ENCODE data around the gene C15orf40. TPM values are rescaled to one million over a fixed set of nuclear protein-coding genes. Genes with fewer than 3 reads are reported as not detected.

Gene C15orf40
- total RNA-seq, 2 experiments from 2014 or later: 7.4 to 11.0 TPM

DNA sequence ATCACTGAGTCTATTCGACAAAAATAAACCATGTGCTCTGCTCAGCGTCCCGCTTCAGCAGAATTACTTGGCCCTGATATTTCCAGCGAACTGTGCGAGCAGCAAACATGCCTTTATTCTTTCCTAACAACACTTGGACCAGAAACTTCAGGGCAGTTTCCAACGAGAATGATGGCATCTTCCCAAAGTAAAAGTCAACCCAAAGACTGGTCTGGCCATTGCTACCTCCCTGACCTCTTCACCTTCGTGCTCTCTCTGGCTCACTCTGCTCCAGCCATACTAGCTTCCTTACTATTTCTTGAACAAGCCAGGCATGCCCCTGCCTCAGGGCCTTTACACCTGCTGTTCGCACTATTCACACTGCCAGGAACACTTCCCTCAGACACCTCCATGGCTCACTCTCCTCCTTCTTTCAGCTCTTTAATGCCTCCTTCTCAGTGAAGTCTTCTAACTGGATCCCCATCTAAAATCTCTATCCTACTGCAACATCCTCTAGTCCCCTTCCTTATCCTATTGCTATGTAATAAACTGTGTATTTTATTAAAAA lies 65.2 kb downstream of the C15orf40 start:
- H3K4me3 Mint-ChIP-seq: no peak overlapping the region
- no peaks in the 10 kb centered on the region for H3K4me1 Mint-ChIP-seq (ENCODE audit: low read depth)
- ChIA-PET POLR2A (no interaction called here), CTCF (no interaction called here)
- H3K36me3 ChIP-seq (ENCODE audit: insufficient read depth, low read length): no peaks in the 10 kb centered on the region
- TF ChIP-seq, protein P1, sequence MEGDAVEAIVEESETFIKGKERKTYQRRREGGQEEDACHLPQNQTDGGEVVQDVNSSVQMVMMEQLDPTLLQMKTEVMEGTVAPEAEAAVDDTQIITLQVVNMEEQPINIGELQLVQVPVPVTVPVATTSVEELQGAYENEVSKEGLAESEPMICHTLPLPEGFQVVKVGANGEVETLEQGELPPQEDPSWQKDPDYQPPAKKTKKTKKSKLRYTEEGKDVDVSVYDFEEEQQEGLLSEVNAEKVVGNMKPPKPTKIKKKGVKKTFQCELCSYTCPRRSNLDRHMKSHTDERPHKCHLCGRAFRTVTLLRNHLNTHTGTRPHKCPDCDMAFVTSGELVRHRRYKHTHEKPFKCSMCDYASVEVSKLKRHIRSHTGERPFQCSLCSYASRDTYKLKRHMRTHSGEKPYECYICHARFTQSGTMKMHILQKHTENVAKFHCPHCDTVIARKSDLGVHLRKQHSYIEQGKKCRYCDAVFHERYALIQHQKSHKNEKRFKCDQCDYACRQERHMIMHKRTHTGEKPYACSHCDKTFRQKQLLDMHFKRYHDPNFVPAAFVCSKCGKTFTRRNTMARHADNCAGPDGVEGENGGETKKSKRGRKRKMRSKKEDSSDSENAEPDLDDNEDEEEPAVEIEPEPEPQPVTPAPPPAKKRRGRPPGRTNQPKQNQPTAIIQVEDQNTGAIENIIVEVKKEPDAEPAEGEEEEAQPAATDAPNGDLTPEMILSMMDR (IDR thresholded peaks at IDR 0.05): no peak
- no peak for ATAC-seq (ENCODE audit: poor library complexity)
- H3K9me3 ChIP-seq (ENCODE audit: control insufficient read depth in 1 of 2, insufficient read depth in 1 of 2, low read length in 2 of 2): no peaks in the 10 kb centered on the region
- H3K27me3 ChIP-seq (ENCODE audit: control insufficient read depth in 1 of 2, insufficient read depth in 2 of 2, low read length in 2 of 2): peaks cover 16 to 25% of the 10 kb centered on the region in 2 experiments
- H3K27ac ChIP-seq (ENCODE audit: low read depth in 1 of 2, low read length in 2 of 2): no peak overlapping the region
- H3K4me3 ChIP-seq (ENCODE audit: low read length): no peak overlapping the region
- no peak for DNase-seq
- H3K4me1 ChIP-seq (ENCODE audit: insufficient read depth, low read length): no peaks in the 10 kb centered on the region
- H3K27ac Mint-ChIP-seq: no peak overlapping the region
- H3K27me3 Mint-ChIP-seq: peaks cover 17% of the 10 kb centered on the region
- no peaks in the 10 kb centered on the region for H3K36me3 Mint-ChIP-seq (ENCODE audit: low read depth)
- intact Hi-C loops (cut with DNase I, micrococcal nuclease): no loop called here
- no peaks in the 10 kb centered on the region for H3K9me3 Mint-ChIP-seq

DNA sequence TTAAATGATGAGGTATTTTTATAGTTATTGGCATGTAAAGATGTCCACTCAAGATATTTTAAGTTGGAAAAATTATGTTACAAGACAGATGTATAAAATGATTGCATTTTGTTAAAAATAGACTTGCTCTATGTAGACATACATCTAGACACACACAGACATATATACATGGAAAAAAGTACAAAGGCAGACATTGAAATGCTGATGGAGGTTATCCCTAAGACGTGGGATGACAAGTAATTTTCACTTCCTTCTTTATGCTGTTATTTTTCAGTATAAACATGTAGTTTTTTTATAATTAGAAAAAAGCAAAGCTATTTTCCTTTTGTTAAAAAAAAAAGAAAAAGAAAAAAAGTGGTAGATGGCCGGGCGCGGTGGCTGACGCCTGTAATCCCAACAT lies 66.1 kb downstream of the C15orf40 start:
- POLR2A ChIA-PET: no interaction called here
- intact Hi-C loops (cut with DNase I, micrococcal nuclease): no loop called here
- no peaks in the 10 kb centered on the region for H3K4me1 ChIP-seq (ENCODE audit: insufficient read depth, low read length)
- H3K9me3 ChIP-seq (ENCODE audit: control insufficient read depth in 1 of 2, insufficient read depth in 1 of 2, low read length in 2 of 2): no peaks in the 10 kb centered on the region
- no peak overlapping the region for H3K4me3 ChIP-seq (ENCODE audit: low read length)
- no peaks in the 10 kb centered on the region for H3K36me3 ChIP-seq (ENCODE audit: insufficient read depth, low read length)
- Mint-ChIP-seq H3K9me3 (no peaks in the 10 kb centered on the region), H3K27me3 (peaks cover 17% of the 10 kb centered on the region), H3K4me1 (ENCODE audit: low read depth) (no peaks in the 10 kb centered on the region), H3K4me3 (no peak overlapping the region), H3K36me3 (ENCODE audit: low read depth) (no peaks in the 10 kb centered on the region), H3K27ac (no peak overlapping the region)
- DNase-seq (no peak), ATAC-seq (ENCODE audit: poor library complexity) (no peak)
- H3K27ac ChIP-seq (ENCODE audit: low read depth in 1 of 2, low read length in 2 of 2): no peak overlapping the region
- H3K27me3 ChIP-seq (ENCODE audit: control insufficient read depth in 1 of 2, insufficient read depth in 2 of 2, low read length in 2 of 2): peaks cover 7 to 16% of the 10 kb centered on the region in 2 experiments
- CTCF ChIA-PET: no interaction called here
- TF ChIP-seq, protein P1 (IDR thresholded peaks at IDR 0.05): no peak

DNA sequence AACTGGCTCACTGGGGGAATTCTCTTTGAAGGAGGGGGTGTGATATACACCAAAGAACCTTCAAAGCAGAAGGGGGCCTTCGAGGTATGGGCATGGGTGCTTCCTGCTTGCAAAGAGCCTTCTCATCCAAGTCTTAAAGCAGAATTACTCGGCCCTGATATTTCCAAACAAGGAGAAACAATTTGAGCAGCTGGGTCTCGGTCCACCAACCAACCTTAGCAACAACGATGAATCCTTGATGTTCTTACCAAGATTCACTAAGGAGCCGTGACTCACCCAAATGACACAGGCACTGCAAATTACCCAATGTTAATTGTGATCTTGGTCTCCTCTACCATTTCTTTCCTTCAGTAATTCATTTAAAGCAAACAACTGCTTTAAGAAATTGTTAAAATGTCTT lies 66.6 kb downstream of the C15orf40 start:
- H3K4me3 Mint-ChIP-seq: no peak overlapping the region
- Histone ChIP-seq H3K4me3 (ENCODE audit: low read length) (no peak overlapping the region), H3K9me3 (ENCODE audit: control insufficient read depth in 1 of 2, insufficient read depth in 1 of 2, low read length in 2 of 2) (no peaks in the 10 kb centered on the region), H3K4me1 (ENCODE audit: insufficient read depth, low read length) (no peaks in the 10 kb centered on the region), H3K27me3 (ENCODE audit: control insufficient read depth in 1 of 2, insufficient read depth in 2 of 2, low read length in 2 of 2) (peaks cover 3 to 12% of the 10 kb centered on the region in 2 experiments), H3K27ac (ENCODE audit: low read depth in 1 of 2, low read length in 2 of 2) (no peak overlapping the region), H3K36me3 (ENCODE audit: insufficient read depth, low read length) (no peaks in the 10 kb centered on the region)
- no peaks in the 10 kb centered on the region for H3K4me1 Mint-ChIP-seq (ENCODE audit: low read depth)
- peak in 2 of 14 experiments; percentile 6 to 27 for DNase-seq
- TF ChIP-seq, protein P1 (IDR thresholded peaks at IDR 0.05): no peak
- peaks cover 17% of the 10 kb centered on the region for H3K27me3 Mint-ChIP-seq
- POLR2A ChIA-PET: no interaction called here
- no peak for ATAC-seq (ENCODE audit: poor library complexity)
- no peak overlapping the region for H3K27ac Mint-ChIP-seq
- CTCF ChIA-PET: no interaction called here
- intact Hi-C loops (cut with DNase I, micrococcal nuclease): no loop called here
- no peaks in the 10 kb centered on the region for H3K9me3 Mint-ChIP-seq
- no peaks in the 10 kb centered on the region for H3K36me3 Mint-ChIP-seq (ENCODE audit: low read depth)

Measured in CD4-positive, alpha-beta T cell (primary cell).